ENCODE results near the gene BCL11A.

BCL11A gene

DNA sequence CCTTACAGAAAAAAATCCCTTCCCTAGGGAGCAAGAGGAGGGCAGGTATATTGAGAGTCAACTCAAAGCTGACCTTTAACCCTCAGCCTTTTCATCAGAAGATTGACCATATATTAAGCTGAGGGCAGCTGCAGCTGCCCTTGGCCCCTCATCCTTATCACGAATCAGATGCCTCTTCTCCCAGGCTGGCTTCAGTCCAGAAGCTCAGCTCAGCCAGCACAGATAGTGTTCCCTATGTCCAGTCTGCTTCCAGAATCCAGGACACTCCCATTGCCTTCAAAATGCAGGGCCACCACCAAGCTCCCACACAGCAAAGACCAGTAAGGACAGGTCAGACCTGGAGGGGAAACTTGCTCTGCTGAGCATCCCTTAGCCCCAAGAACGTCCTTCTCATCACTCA lies 146.1 kb downstream of the BCL11A start:
- DNase-seq (ENCODE audit: low read depth in 2 of 2) = no peak

- DNase-seq (ENCODE audit: low read depth in 2 of 2) = no peak
Measured at GRCh38 chr2:60406192-60406591, 147.3 kb downstream of the BCL11A start.

DNA sequence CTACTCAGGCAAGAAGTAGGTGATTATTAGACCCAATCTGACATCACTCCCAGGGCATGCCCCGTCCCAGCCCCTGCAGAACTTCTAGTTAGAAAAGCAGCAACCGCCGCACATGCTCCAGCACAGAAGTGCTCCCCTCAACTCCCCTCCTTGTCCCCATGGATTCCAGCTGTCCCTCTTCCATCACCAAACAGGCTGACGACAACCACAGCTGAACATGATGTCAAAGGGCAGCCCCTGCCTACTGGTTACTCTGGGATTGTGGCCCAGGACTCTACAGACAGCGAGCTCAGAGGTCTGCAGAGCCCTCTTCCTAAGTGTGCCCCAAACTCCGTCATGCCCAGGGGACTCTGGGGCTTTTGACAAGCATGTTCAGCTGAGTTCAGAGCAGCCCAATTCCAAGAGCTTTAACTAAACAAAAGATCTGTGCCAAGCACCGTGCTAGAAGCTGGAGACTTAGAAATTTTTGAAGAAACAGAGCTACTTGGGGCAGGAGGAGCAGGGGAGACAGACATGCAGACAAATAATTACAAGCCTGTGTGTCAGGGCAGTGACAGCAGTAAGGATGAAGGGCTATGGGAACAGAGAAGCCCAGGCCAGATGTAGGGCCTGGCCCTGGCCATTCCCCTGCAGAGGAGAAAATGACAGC lies 148.1 kb downstream of the BCL11A start:
- no peak for DNase-seq (ENCODE audit: low read depth in 2 of 2)

Measured in stimulated activated CD8-positive, alpha-beta memory T cell treated with anti-CD3 and anti-CD28 coated beads, Interleukin-2, amount 100 ng/mL, for 1 hour (primary cell).